Aorta (tissue), 5 donors: ENCODE measurements around the gene TMEM247. TPM values are rescaled to one million over a fixed set of nuclear protein-coding genes. Genes with fewer than 3 reads are reported as not detected.

Experiments used
- ATAC-seq: fragments of 200-7000 bp; cut with Tn5 transposase; one replicate; pipeline ENCODE4 v1.9.1; 2022; ENCODE audit warnings: moderate library complexity; ENCODE audit not compliant: low FRiP score
- DNase-seq, 2 donors: peaks; one replicate each; pipeline ENCODE4 v3.0.0-alpha.2; 2020
- H3K27ac ChIP-seq, 2 donors: one replicate each; pipeline ENCODE4 v1.5.1; 2013; ENCODE audit warnings: low read length in 2 of 2, mild to moderate bottlenecking in 2 of 2, moderate library complexity in 2 of 2, control low read depth in 1 of 2, inconsistent platforms in 1 of 2, low read depth in 1 of 2
- H3K27me3 ChIP-seq, 2 donors: one replicate each; pipeline ENCODE4 v1.6.1; 2013; ENCODE audit warnings: control low read depth in 1 of 2, low read length in 1 of 2, mild to moderate bottlenecking in 1 of 2, moderate library complexity in 1 of 2; ENCODE audit not compliant: insufficient read depth in 2 of 2, control insufficient read depth in 1 of 2
- H3K36me3 ChIP-seq, 2 donors: one replicate each; pipeline ENCODE4 v1.6.1; 2013; ENCODE audit warnings: control low read depth in 1 of 2, low read length in 1 of 2, mild to moderate bottlenecking in 1 of 2; ENCODE audit not compliant: insufficient read depth in 2 of 2, control insufficient read depth in 1 of 2
- H3K4me1 ChIP-seq, 2 donors: one replicate each; pipeline ENCODE4 v1.6.1; 2013; ENCODE audit warnings: low read length in 2 of 2, control low read depth in 1 of 2, mild to moderate bottlenecking in 1 of 2, moderate library complexity in 1 of 2; ENCODE audit not compliant: insufficient read depth in 2 of 2, control insufficient read depth in 1 of 2
- H3K4me3 ChIP-seq, 2 donors: one replicate each; pipeline ENCODE4 v1.5.1; 2013; ENCODE audit warnings: low read length in 2 of 2, control low read depth in 1 of 2, mild to moderate bottlenecking in 1 of 2
- H3K9me3 ChIP-seq: one replicate; pipeline ENCODE4 v1.6.1; 2013; ENCODE audit warnings: mild to moderate bottlenecking, low read length; ENCODE audit not compliant: control insufficient read depth
- whole genome bisulfite sequencing, 2 donors: extraction: QIAGEN DNeasy Blood & Tissue Kit; methylation state at CpG; one replicate each; pipeline ENCODE4 v1.1.7; 2013; 5-methylcytosine and 5-hydroxymethylcytosine counted together
- intact Hi-C, 2 donors: fragments of 100-400 bp; cut with DNase I; formaldehyde crosslinking; loops; one replicate each; pipeline versions ENCODE4 v1.14.2 to v1.15.0; 2022
- polyA plus RNA-seq, 2 donors: library from polyadenylated mRNA; stranded (reverse); fragments of 200-250 nt; gene quantifications; one replicate each; pipeline ENCODE4 v1.2.3, GENCODE V29; 2013
- total RNA-seq, 2 donors: library from RNA; stranded (reverse); fragmentation: NEBNext Ultra II Directional; extraction: Animal tissue kit (Norgen Biotek cat#: 25700); gene quantifications; one replicate each; pipeline ENCODE4 v1.2.1, GENCODE V29; 2021
- donor health status: healthy with polysubstance abuse.
- donor health status: Bipolar disorder and iron deficiency.
- donor health status: DM: no; HTN: no; CAD: no.
- donor health status: DM: no; HTN: no; CAD: no.
- donor health status: DM: yes; HTN: yes; CAD: no.

The TMEM247 gene
- total and polyA plus RNA-seq, 4 donors, result not detected

- H3K27me3 ChIP-seq, result no peaks in the 10 kb centered on the region
- no peaks in the 10 kb centered on the region for H3K36me3 ChIP-seq
- H3K4me1 ChIP-seq, result no peaks in the 10 kb centered on the region
- intact Hi-C loops, result no loop called here
- H3K27ac ChIP-seq, result no peak overlapping the region
- no peak for DNase-seq
- no peak overlapping the region for H3K4me3 ChIP-seq
- H3K9me3 ChIP-seq, result peaks cover 3% of the 10 kb centered on the region
- no peak for ATAC-seq
Measured at GRCh38 chr2:46449700-46450099, 29.7 kb upstream of the TMEM247 start.

- intact Hi-C loops, result no loop called here
- no peaks in the 10 kb centered on the region for H3K36me3 ChIP-seq
- no peaks in the 10 kb centered on the region for H3K4me1 ChIP-seq
- DNase-seq (no peak), ATAC-seq (peak; percentile 60)
- H3K27me3 ChIP-seq, result no peaks in the 10 kb centered on the region
- 67 to 70% methylated on average over 9 of the region's 9 CpGs for WGBS, 2 donors
- no peak overlapping the region for H3K4me3 ChIP-seq
- H3K9me3 ChIP-seq, result peaks cover 1% of the 10 kb centered on the region
- no peak overlapping the region for H3K27ac ChIP-seq
Measured at GRCh38 chr2:46451131-46451711, 28.1 kb upstream of the TMEM247 start.

GRCh38 chr2:46456789-46457188 is 22.6 kb upstream of the TMEM247 start:
- no peaks in the 10 kb centered on the region for H3K4me1 ChIP-seq
- H3K27ac ChIP-seq, result no peak overlapping the region
- H3K9me3 ChIP-seq, result peaks cover 1% of the 10 kb centered on the region
- DNase-seq, result no peak
- no peak for ATAC-seq
- no peak overlapping the region for H3K4me3 ChIP-seq
- no peaks in the 10 kb centered on the region for H3K36me3 ChIP-seq
- 93 to 94% methylated on average over 7 of the region's 7 CpGs for WGBS, 2 donors
- H3K27me3 ChIP-seq, result no peaks in the 10 kb centered on the region
- intact Hi-C loops, result no loop called here

- no peak for ATAC-seq
- Histone ChIP-seq H3K27ac (no peak overlapping the region), H3K9me3 (no peaks in the 10 kb centered on the region), H3K4me1 (no peaks in the 10 kb centered on the region), H3K27me3 (no peaks in the 10 kb centered on the region), H3K36me3 (no peaks in the 10 kb centered on the region), H3K4me3 (no peak overlapping the region)
- WGBS, 2 donors, result 79 to 84% methylated on average over 9 of the region's 9 CpGs
- intact Hi-C loops, result no loop called here
- DNase-seq, result no peak
Measured at GRCh38 chr2:46458763-46459500, 20.4 kb upstream of the TMEM247 start.

- no peak overlapping the region for H3K4me3 ChIP-seq
- intact Hi-C loops, result loop anchor here in 1 of 2 donors (1.0 to 2.0 kb wide), 2 partner anchors 397 to 466 kb away; no protein-coding TSS in a partner anchor
- ATAC-seq, result no peak
- no peak overlapping the region for H3K27ac ChIP-seq
- 67 to 70% methylated on average over 5 of the region's 5 CpGs for WGBS, 2 donors
- DNase-seq, result no peak
- H3K36me3 ChIP-seq, result no peaks in the 10 kb centered on the region
- no peaks in the 10 kb centered on the region for H3K4me1 ChIP-seq
- no peaks in the 10 kb centered on the region for H3K27me3 ChIP-seq
- no peaks in the 10 kb centered on the region for H3K9me3 ChIP-seq
Measured at GRCh38 chr2:46459694-46460093, 19.7 kb upstream of the TMEM247 start.

GRCh38 chr2:46460241-46460921 is 19.0 kb upstream of the TMEM247 start:
- Histone ChIP-seq H3K9me3 (no peaks in the 10 kb centered on the region), H3K36me3 (no peaks in the 10 kb centered on the region), H3K4me1 (no peaks in the 10 kb centered on the region), H3K27ac (no peak overlapping the region), H3K27me3 (no peaks in the 10 kb centered on the region), H3K4me3 (no peak overlapping the region)
- WGBS, 2 donors, result 46 to 51% methylated on average over 16 of the region's 16 CpGs
- intact Hi-C loops, result loop anchor here in 1 of 2 donors (1.0 to 2.0 kb wide), 2 partner anchors 398 to 467 kb away; no protein-coding TSS in a partner anchor
- peak in 1 of 2 donors; percentile 56 for DNase-seq
- ATAC-seq, result no peak

- ATAC-seq (peak; percentile 86), DNase-seq (peak; percentile 80 to 93)
- Histone ChIP-seq H3K36me3 (no peaks in the 10 kb centered on the region), H3K9me3 (no peaks in the 10 kb centered on the region), H3K27ac (no peak overlapping the region), H3K4me3 (no peak overlapping the region), H3K27me3 (no peaks in the 10 kb centered on the region), H3K4me1 (no peaks in the 10 kb centered on the region)
- WGBS, 2 donors, result 26 to 27% methylated on average over 8 of the region's 8 CpGs
- intact Hi-C loops, result loop anchor here in 1 of 2 donors (2.0 kb wide), 1 partner anchor 398 kb away; no protein-coding TSS in a partner anchor
Measured at GRCh38 chr2:46461011-46461674, 18.2 kb upstream of the TMEM247 start.

GRCh38 chr2:46461709-46462171 is 17.6 kb upstream of the TMEM247 start:
- Histone ChIP-seq H3K36me3 (no peaks in the 10 kb centered on the region), H3K9me3 (no peaks in the 10 kb centered on the region), H3K4me1 (no peaks in the 10 kb centered on the region), H3K4me3 (no peak overlapping the region), H3K27me3 (no peaks in the 10 kb centered on the region), H3K27ac (no peak overlapping the region)
- ATAC-seq (no peak), DNase-seq (no peak)
- WGBS, 2 donors, result 39 to 46% methylated on average over 7 of the region's 7 CpGs
- intact Hi-C loops, result loop anchor here (2.0 kb wide), 2 partner anchors 189 to 399 kb away; no protein-coding TSS in a partner anchor
